ENCODE data around the gene MACF1.

- no peak for TF ChIP-seq POLR2A (IDR thresholded peaks at IDR 0.05)
- TF ChIP-seq CTCF (IDR thresholded peaks at IDR 0.05 in 8 of 11, conservative IDR thresholded peaks at IDR 0.05 in 3 of 11) = no peak
- TF ChIP-seq POLR2AphosphoS5 (IDR thresholded peaks at IDR 0.05) = no peak
Observed at GRCh38 chr1:39190096-39190495, 14.4 kb upstream of the MACF1 start.

Measured in spleen (tissue), 7 donors.